Measurements from ENCODE around the gene CHAF1A. TPM values are rescaled to one million over a fixed set of nuclear protein-coding genes. Genes with fewer than 3 reads are reported as not detected.

Gene CHAF1A
- total RNA-seq, 1 experiment from 2014 or later: 55.8 TPM

- no peak for DNase-seq (ENCODE audit: low read depth)
These were observed 34.7 kb downstream of the CHAF1A start for GRCh38 chr19:4437103-4437502.

GRCh38 chr19:4439243-4439642 lies 36.8 kb downstream of the CHAF1A start:
- no peak for DNase-seq (ENCODE audit: low read depth)

GRCh38 chr19:4441994-4442818 lies 39.8 kb downstream of the CHAF1A start:
- DNase-seq (ENCODE audit: low read depth): no peak

- DNase-seq (ENCODE audit: low read depth): no peak
These were observed 40.3 kb downstream of the CHAF1A start for GRCh38 chr19:4442819-4443146.

GRCh38 chr19:4443188-4443587 lies 40.7 kb downstream of the CHAF1A start:
- no peak for DNase-seq (ENCODE audit: low read depth)

GRCh38 chr19:4443966-4444764 lies 41.7 kb downstream of the CHAF1A start:
- DNase-seq (ENCODE audit: low read depth): peak; percentile 13

- peak; percentile 13 for DNase-seq (ENCODE audit: low read depth)
These were observed 42.6 kb downstream of the CHAF1A start for GRCh38 chr19:4444765-4445741.

- DNase-seq (ENCODE audit: low read depth): peak; percentile 12
These were observed 43.7 kb downstream of the CHAF1A start for GRCh38 chr19:4445963-4446703.

- no peak for DNase-seq (ENCODE audit: low read depth)
These were observed 44.3 kb downstream of the CHAF1A start for GRCh38 chr19:4446704-4447200.

- DNase-seq (ENCODE audit: low read depth): no peak
These were observed 45.1 kb downstream of the CHAF1A start for GRCh38 chr19:4447327-4448146.

- no peak for DNase-seq (ENCODE audit: low read depth)
These were observed 45.9 kb downstream of the CHAF1A start for GRCh38 chr19:4448147-4448985.

- DNase-seq (ENCODE audit: low read depth): peak; percentile 14
These were observed 46.7 kb downstream of the CHAF1A start for GRCh38 chr19:4449022-4449638.

GRCh38 chr19:4449639-4450028 lies 47.2 kb downstream of the CHAF1A start:
- DNase-seq (ENCODE audit: low read depth): no peak

- DNase-seq (ENCODE audit: low read depth): peak; percentile 9
These were observed 50.0 kb downstream of the CHAF1A start for GRCh38 chr19:4452230-4452990.

GRCh38 chr19:4453232-4454179 lies 51.1 kb downstream of the CHAF1A start:
- no peak for DNase-seq (ENCODE audit: low read depth)
